Kidney (tissue), 14 donors: ENCODE results near the gene SLC25A26. TPM values are rescaled to one million over a fixed set of nuclear protein-coding genes. Genes with fewer than 3 reads are reported as not detected.

ENCODE experiments used
- DNase-seq, 5 donors: peaks; one replicate each; pipeline ENCODE4 v3.0.0-alpha.2; 2013 to 2020
- FAIRE-seq: peaks from 2 replicates; lab custom pipeline; 2012; peaks lifted over from hg19 to GRCh38; lab: Jason Lieb, UNC
- H3K27ac ChIP-seq, 2 donors: one replicate each; pipeline ENCODE4 v1.7.0; 2013; ENCODE audit warnings: low read depth in 2 of 2, low read length in 2 of 2, inconsistent platforms in 1 of 2
- H3K27me3 ChIP-seq: one replicate; pipeline ENCODE4 v1.7.1; 2013; ENCODE audit warnings: low read length, inconsistent platforms; ENCODE audit not compliant: control insufficient read depth, insufficient read depth
- H3K36me3 ChIP-seq, 3 donors: one replicate each; pipeline versions ENCODE4 v1.7.0 to v1.7.1; 2013; ENCODE audit warnings: low read length in 3 of 3, control low read depth in 1 of 3, inconsistent platforms in 1 of 3; ENCODE audit not compliant: insufficient read depth in 3 of 3, control insufficient read depth in 2 of 3
- H3K4me1 ChIP-seq, 3 donors: one replicate each; pipeline versions ENCODE4 v1.7.0 to v1.7.1; 2013; ENCODE audit warnings: low read length in 3 of 3, inconsistent platforms in 1 of 3, low read depth in 1 of 3; ENCODE audit not compliant: control insufficient read depth in 2 of 3, insufficient read depth in 2 of 3
- H3K4me3 ChIP-seq, 3 donors: one replicate each; pipeline versions ENCODE4 v1.7.0 to v1.8.1; 2013; ENCODE audit warnings: low read length in 3 of 3, control low read depth in 1 of 3, inconsistent platforms in 1 of 3
- H3K9ac ChIP-seq, 3 donors: one replicate each; pipeline versions ENCODE4 v1.7.0 to v1.7.1; 2013; ENCODE audit warnings: low read length in 3 of 3, control low read depth in 1 of 3, inconsistent platforms in 1 of 3
- H3K9me3 ChIP-seq, 3 donors: one replicate each; pipeline versions ENCODE4 v1.7.0 to v1.7.1; 2013; ENCODE audit warnings: low read length in 3 of 3, control low read depth in 1 of 3, inconsistent platforms in 1 of 3; ENCODE audit not compliant: control insufficient read depth in 2 of 3, insufficient read depth in 1 of 3
- intact Hi-C: fragments of 100-400 bp; cut with DNase I; formaldehyde crosslinking; loops from one replicate; pipeline ENCODE4 v1.11.1; 2022
- polyA plus RNA-seq: library from polyadenylated mRNA; stranded (reverse); fragments of 350-450 nt; fragmentation: Illumina TruSeq; extraction: RNeasy Lipid Tissue Mini Kit (QIAGEN cat#74804); gene quantifications from one replicate; pipeline ENCODE4 v1.2.3, GENCODE V29; 2014; ENCODE audit warnings: low read depth, low replicate concordance; ENCODE audit not compliant: insufficient read depth
- total RNA-seq: library from RNA; stranded (reverse); fragmentation: NEBNext Ultra II Directional; extraction: Animal tissue kit (Norgen Biotek cat#: 25700); gene quantifications from one replicate; pipeline ENCODE4 v1.2.1, GENCODE V29; 2021
- TF ChIP-seq, protein P1 (sequence below): IDR thresholded peaks from 3 replicates; pipeline ENCODE4 v1.5.1; 2012; ENCODE audit warnings: mild to moderate bottlenecking, moderate library complexity, borderline replicate concordance; ENCODE audit not compliant: insufficient read depth; ENCODE audit errors: extremely low read depth
- donor health status: control.
- donor health status: control.
- donor health status: control.
- donor health status: control.
- donor health status: control.
- donor health status: DM: yes; HTN: yes; CAD: no.
- donor health status: Normal renal cell carcinoma (clear cell type).

The SLC25A26 gene
- total and polyA plus RNA-seq, 2 donors from 2014 or later, result 23.9 to 25.4 TPM

DNA sequence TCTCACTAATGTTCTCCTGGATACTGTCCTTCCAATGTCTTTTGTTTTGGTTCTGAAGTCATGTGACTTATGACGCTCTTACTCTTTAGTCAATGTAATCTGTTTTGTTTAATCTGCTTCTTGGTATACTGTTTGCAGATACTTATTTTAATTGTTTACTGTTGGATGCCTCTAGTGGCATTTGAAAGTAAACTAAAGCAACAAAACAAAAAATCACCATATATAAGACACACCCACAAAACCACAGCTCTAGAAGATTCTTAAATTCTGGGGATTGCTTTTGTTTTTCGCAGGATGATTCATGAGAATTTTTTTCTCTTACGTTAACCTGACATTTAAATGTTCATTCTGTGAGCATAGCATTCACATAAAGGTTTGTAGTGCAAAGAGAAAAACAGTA, 16.8 kb downstream of the SLC25A26 start:
- peaks cover 0 to 7% (median 0%) of the 10 kb centered on the region in 3 donors for H3K9me3 ChIP-seq
- no peak for FAIRE-seq
- DNase-seq, result no peak
- H3K9ac ChIP-seq, result no peak overlapping the region
- peaks cover 0 to 4% (median 0%) of the 10 kb centered on the region in 3 donors for H3K36me3 ChIP-seq
- no peaks in the 10 kb centered on the region for H3K4me1 ChIP-seq
- TF ChIP-seq, protein P1, sequence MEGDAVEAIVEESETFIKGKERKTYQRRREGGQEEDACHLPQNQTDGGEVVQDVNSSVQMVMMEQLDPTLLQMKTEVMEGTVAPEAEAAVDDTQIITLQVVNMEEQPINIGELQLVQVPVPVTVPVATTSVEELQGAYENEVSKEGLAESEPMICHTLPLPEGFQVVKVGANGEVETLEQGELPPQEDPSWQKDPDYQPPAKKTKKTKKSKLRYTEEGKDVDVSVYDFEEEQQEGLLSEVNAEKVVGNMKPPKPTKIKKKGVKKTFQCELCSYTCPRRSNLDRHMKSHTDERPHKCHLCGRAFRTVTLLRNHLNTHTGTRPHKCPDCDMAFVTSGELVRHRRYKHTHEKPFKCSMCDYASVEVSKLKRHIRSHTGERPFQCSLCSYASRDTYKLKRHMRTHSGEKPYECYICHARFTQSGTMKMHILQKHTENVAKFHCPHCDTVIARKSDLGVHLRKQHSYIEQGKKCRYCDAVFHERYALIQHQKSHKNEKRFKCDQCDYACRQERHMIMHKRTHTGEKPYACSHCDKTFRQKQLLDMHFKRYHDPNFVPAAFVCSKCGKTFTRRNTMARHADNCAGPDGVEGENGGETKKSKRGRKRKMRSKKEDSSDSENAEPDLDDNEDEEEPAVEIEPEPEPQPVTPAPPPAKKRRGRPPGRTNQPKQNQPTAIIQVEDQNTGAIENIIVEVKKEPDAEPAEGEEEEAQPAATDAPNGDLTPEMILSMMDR, result no peak
- H3K27me3 ChIP-seq, result no peaks in the 10 kb centered on the region
- H3K4me3 ChIP-seq, result no peak overlapping the region
- intact Hi-C loops, result no loop called here
- H3K27ac ChIP-seq, result no peak overlapping the region

DNA sequence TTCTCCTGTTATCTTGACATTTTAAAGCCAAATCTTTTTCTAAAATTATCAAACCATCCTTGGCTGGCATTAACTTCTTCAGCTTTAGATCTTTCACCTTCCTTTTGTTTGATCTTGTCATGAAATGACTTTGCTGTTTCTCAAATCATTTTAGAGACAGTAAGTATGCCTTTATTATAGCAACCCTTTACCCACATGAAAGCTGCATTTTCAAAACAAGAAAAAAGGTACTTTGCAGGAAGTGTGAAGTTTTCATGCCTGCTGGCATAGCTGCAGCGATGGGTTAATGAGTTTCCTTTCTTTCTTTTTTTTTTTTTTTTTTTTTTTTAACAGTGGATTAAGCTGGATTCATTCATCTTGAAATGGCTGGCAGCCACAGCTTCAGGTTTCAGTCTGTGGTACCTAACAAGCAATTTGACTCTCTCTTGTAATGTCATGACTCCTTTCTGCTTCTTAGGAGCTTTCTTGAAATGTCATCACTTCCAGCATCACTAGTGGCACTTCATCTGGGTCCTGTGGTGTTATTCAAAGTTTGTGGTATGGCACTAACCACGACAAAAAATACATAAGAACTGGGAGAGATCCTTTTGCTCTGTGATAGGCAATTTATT, 18.8 kb downstream of the SLC25A26 start:
- Histone ChIP-seq H3K27me3 (no peaks in the 10 kb centered on the region), H3K36me3 (peaks cover 0 to 8% (median 5%) of the 10 kb centered on the region in 3 donors), H3K9me3 (peaks cover 0 to 7% (median 0%) of the 10 kb centered on the region in 3 donors), H3K9ac (no peak overlapping the region), H3K27ac (no peak overlapping the region), H3K4me1 (no peaks in the 10 kb centered on the region), H3K4me3 (no peak overlapping the region)
- TF ChIP-seq, protein P1, result no peak
- no peak for FAIRE-seq
- intact Hi-C loops, result no loop called here
- DNase-seq, result no peak

DNA sequence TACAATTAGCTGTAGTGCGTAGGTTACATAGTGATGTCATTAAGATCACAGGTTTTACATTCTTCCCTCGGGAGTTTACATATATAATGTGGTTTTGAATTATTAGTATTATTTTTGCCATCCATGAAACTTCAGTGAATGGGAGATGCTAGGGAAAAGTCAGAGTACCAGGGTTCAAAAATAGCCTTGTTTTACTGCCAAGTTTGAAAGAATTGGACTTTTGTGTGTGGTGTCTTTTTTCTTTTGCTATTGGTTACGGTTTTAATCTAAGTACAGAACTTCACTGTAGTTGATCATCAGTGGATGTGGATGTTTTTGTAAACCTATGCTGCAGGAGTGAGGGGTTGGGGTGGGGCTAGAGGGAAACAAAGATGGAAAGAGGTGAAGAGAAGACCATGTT, 20.7 kb downstream of the SLC25A26 start:
- TF ChIP-seq, protein P1, result no peak
- H3K9me3 ChIP-seq, result peaks cover 0 to 7% (median 0%) of the 10 kb centered on the region in 3 donors
- H3K9ac ChIP-seq, result no peak overlapping the region
- FAIRE-seq (no peak), DNase-seq (no peak)
- H3K27ac ChIP-seq, result no peak overlapping the region
- H3K36me3 ChIP-seq, result peaks cover 0 to 8% (median 5%) of the 10 kb centered on the region in 3 donors
- no peaks in the 10 kb centered on the region for H3K27me3 ChIP-seq
- no peaks in the 10 kb centered on the region for H3K4me1 ChIP-seq
- no peak overlapping the region for H3K4me3 ChIP-seq
- intact Hi-C loops, result no loop called here
